ENCODE measurements around the gene BLM. TPM values are rescaled to one million over a fixed set of nuclear protein-coding genes. Genes with fewer than 3 reads are reported as not detected.

Gene BLM
- total and polyA plus RNA-seq, 2 of the 13 experiments (the other 11 are each of a cell fraction or from before 2014, with no cell fraction given), result 5.1 to 11.8 TPM

GRCh38 chr15:90685591-90686434, 31.3 kb upstream of the BLM start:
- Histone ChIP-seq H3K27ac (ENCODE audit: extremely low read length, insufficient read depth, low read length) (no peak overlapping the region), H3K9ac (ENCODE audit: insufficient read depth, low read depth, low read length) (no peak overlapping the region), H3K36me3 (replicated peaks in 1 of 2; ENCODE audit: control insufficient read depth in 1 of 2, insufficient read depth in 2 of 2, low read length in 2 of 2) (no peaks in the 10 kb centered on the region), H3K4me3 (replicated peaks in 1 of 3; ENCODE audit: insufficient read depth in 1 of 3, low read depth in 2 of 3, low read length in 3 of 3) (no peak overlapping the region), H2AFZ (ENCODE audit: low read length) (no peak overlapping the region), H3K4me1 (ENCODE audit: insufficient read depth, low read length) (no peaks in the 10 kb centered on the region), H3K27me3 (ENCODE audit: control insufficient read depth in 1 of 2, insufficient read depth in 2 of 2, low read length in 2 of 2) (no peaks in the 10 kb centered on the region; a peak in 1 of 5 replicates), H3K4me2 (ENCODE audit: low read depth, low read length) (no peak overlapping the region), H3K79me2 (ENCODE audit: insufficient read depth, low read length) (no peaks in the 10 kb centered on the region), H4K20me1 (ENCODE audit: insufficient read depth, low read length) (no peaks in the 10 kb centered on the region), H3K9me3 (ENCODE audit: low read length) (no peaks in the 10 kb centered on the region)
- FAIRE-seq (no peak), ATAC-seq (no peak), DNase-seq (ENCODE audit: low spot score) (no peak)
- ChIA-PET POLR2A (no interaction called here), CTCF (ENCODE audit: low intra/inter-chr PET ratio, low total read pairs) (no interaction called here)
- WGBS (ENCODE audit: low lambda C conversion rate), result 56% methylated on average over 11 of the region's 11 CpGs
- intact Hi-C loops (cut with micrococcal nuclease; ENCODE audit: unreplicated experiment), result no loop called here
- in situ Hi-C loops (cut with HindIII; ENCODE audit: extremely low pct_ligation_motif_present, low pct_unique_long_range_greater_than_20kb), result no loop called here
- no TSS peak for BruUV-seq (replicated peaks)
- TF ChIP-seq ZNF260 (CRISPR knock-in tag; IDR thresholded peaks at IDR 0.05; ENCODE audit: borderline replicate concordance, low read depth), result no peak
- TF ChIP-seq ZKSCAN1 (IDR thresholded peaks at IDR 0.05; ENCODE audit: low read length), result no peak
- TF ChIP-seq ZNF546 (CRISPR knock-in tag; conservative IDR thresholded peaks at IDR 0.05), result no peak
- TF ChIP-seq MAFF (IDR thresholded peaks at IDR 0.05; ENCODE audit: low read depth, low read length), result no peak
- TF ChIP-seq SRF (IDR thresholded peaks at IDR 0.05; ENCODE audit: low read depth, low read length), result no peak
- no peak for TF ChIP-seq ZBTB42 (CRISPR knock-in tag; IDR thresholded peaks at IDR 0.05)
- TF ChIP-seq ZMAT3 (CRISPR knock-in tag; conservative IDR thresholded peaks at IDR 0.05), result no peak
- no peak for TF ChIP-seq EHMT2 (IDR thresholded peaks at IDR 0.05; ENCODE audit: borderline replicate concordance, low read depth, low read length)

Measured in HepG2 (cell line).